ENCODE measurements around the gene EYA2.

Gene EYA2, protein sequence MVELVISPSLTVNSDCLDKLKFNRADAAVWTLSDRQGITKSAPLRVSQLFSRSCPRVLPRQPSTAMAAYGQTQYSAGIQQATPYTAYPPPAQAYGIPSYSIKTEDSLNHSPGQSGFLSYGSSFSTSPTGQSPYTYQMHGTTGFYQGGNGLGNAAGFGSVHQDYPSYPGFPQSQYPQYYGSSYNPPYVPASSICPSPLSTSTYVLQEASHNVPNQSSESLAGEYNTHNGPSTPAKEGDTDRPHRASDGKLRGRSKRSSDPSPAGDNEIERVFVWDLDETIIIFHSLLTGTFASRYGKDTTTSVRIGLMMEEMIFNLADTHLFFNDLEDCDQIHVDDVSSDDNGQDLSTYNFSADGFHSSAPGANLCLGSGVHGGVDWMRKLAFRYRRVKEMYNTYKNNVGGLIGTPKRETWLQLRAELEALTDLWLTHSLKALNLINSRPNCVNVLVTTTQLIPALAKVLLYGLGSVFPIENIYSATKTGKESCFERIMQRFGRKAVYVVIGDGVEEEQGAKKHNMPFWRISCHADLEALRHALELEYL

DNA sequence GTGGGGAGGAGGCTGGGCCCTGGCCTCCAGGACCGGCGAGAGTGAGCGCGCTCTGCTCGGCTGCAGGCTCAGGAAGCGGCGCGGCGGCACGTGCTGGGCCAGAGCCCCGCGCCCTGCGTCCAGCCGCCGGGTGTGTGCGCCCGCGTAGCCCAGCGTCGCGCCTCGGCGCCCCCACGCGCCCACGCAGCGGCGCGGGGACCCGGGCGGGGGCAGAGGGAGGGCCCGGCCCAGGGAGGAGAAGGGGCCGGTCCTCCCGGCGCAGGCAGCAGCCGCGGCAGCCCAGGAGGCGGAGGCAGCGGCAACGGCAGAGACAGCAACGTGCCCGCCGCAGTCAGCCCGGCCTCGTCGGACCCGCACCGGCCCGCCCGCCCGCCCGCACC is at the start of gene EYA2:
EYA2 (plus strand) TSS at position 265 of the 380 bp plus-strand sequence. CDS start 95,168 bp downstream, outside the sequence.
- H3K9ac ChIP-seq, result no peak within 1 kb of the TSS
- peaks cover 16% of the 10 kb centered on the region for H3K9me3 ChIP-seq
- H3K4me2 ChIP-seq, result 0 out of 2 replicates have a peak within 1 kb of the TSS, but pooled peaks have one; percentile 28
- peaks cover 54% of the 10 kb centered on the region for H3K27me3 ChIP-seq
- no peaks in the 10 kb centered on the region for H3K36me3 ChIP-seq
- no peak for TF ChIP-seq Cebpa-rat (IDR thresholded peaks at IDR 0.05)
- no peak within 1 kb of the TSS for H3K27ac ChIP-seq
- peaks cover 4% of the 10 kb centered on the region; the same call in 1 of the 2 replicates for H4K20me1 ChIP-seq
- no peak within 1 kb of the TSS for H3K4me3 ChIP-seq
- H3K4me1 ChIP-seq, result no peaks in the 10 kb centered on the region

GRCh38 chr20:46844965-46845364 is 49.7 kb upstream of the EYA2 start:
- H3K9me3 ChIP-seq, result no peaks in the 10 kb centered on the region
- 0 out of 2 replicates have a peak, but pooled peaks cover 3% of the 10 kb centered on the region for H3K4me1 ChIP-seq
- H3K27me3 ChIP-seq, result no peaks in the 10 kb centered on the region
- no peaks in the 10 kb centered on the region for H4K20me1 ChIP-seq
- no peaks in the 10 kb centered on the region for H3K36me3 ChIP-seq
- no peak for TF ChIP-seq Cebpa-rat (IDR thresholded peaks at IDR 0.05)
- no peak overlapping the region for H3K9ac ChIP-seq
- no peak overlapping the region for H3K27ac ChIP-seq
- no peak overlapping the region for H3K4me3 ChIP-seq
- no peak overlapping the region for H3K4me2 ChIP-seq

- no peaks in the 10 kb centered on the region for H3K36me3 ChIP-seq
- no peak overlapping the region for H3K27ac ChIP-seq
- H3K4me1 ChIP-seq, result no peaks in the 10 kb centered on the region
- H3K27me3 ChIP-seq, result no peaks in the 10 kb centered on the region
- no peak overlapping the region for H3K9ac ChIP-seq
- H4K20me1 ChIP-seq, result no peaks in the 10 kb centered on the region
- no peak for TF ChIP-seq Cebpa-rat (IDR thresholded peaks at IDR 0.05)
- H3K4me2 ChIP-seq, result no peak overlapping the region
- H3K9me3 ChIP-seq, result no peaks in the 10 kb centered on the region
- no peak overlapping the region for H3K4me3 ChIP-seq
Observed at GRCh38 chr20:46849269-46849668, 45.4 kb upstream of the EYA2 start.

DNA sequence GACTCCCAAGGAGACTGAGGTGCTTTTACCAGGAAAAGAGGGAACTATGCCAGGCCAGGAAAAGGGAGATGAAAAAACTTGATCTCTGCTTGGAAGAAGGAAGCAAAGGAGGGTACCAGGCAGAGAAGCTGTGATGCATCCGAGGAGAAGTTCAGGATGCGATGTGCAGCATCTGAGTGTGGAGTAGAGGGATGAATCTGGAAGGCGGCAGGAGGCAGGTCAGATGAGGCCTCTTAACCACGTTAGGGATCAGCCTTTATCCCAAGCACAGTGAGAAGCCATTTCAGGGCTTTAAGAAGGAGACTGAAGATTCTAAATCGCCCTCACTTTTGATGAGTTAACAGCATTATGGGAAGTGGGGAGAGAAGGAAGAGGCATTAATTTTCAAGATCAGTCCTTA is 44.9 kb upstream of the EYA2 start:
- Histone ChIP-seq H3K4me3 (no peak overlapping the region), H3K9ac (no peak overlapping the region), H4K20me1 (no peaks in the 10 kb centered on the region), H3K4me1 (no peaks in the 10 kb centered on the region), H3K9me3 (no peaks in the 10 kb centered on the region), H3K27me3 (no peaks in the 10 kb centered on the region), H3K27ac (no peak overlapping the region), H3K4me2 (no peak overlapping the region), H3K36me3 (no peaks in the 10 kb centered on the region)
- TF ChIP-seq Cebpa-rat (IDR thresholded peaks at IDR 0.05), result no peak

- H3K27ac ChIP-seq, result no peak overlapping the region
- no peak overlapping the region for H3K4me2 ChIP-seq
- no peaks in the 10 kb centered on the region for H3K36me3 ChIP-seq
- H4K20me1 ChIP-seq, result no peaks in the 10 kb centered on the region
- no peaks in the 10 kb centered on the region for H3K4me1 ChIP-seq
- H3K27me3 ChIP-seq, result no peaks in the 10 kb centered on the region
- no peak overlapping the region for H3K4me3 ChIP-seq
- no peak overlapping the region for H3K9ac ChIP-seq
- no peaks in the 10 kb centered on the region for H3K9me3 ChIP-seq
- TF ChIP-seq Cebpa-rat (IDR thresholded peaks at IDR 0.05), result no peak
Observed at GRCh38 chr20:46850416-46850815, 44.2 kb upstream of the EYA2 start.

GRCh38 chr20:46850896-46851295 is 43.7 kb upstream of the EYA2 start:
- H3K27me3 ChIP-seq, result no peaks in the 10 kb centered on the region
- H3K27ac ChIP-seq, result no peak overlapping the region
- H3K4me3 ChIP-seq, result no peak overlapping the region
- H3K9me3 ChIP-seq, result no peaks in the 10 kb centered on the region
- no peak for TF ChIP-seq Cebpa-rat (IDR thresholded peaks at IDR 0.05)
- no peak overlapping the region for H3K9ac ChIP-seq
- H3K4me2 ChIP-seq, result no peak overlapping the region
- no peaks in the 10 kb centered on the region for H3K4me1 ChIP-seq
- no peaks in the 10 kb centered on the region for H4K20me1 ChIP-seq
- no peaks in the 10 kb centered on the region for H3K36me3 ChIP-seq

GRCh38 chr20:46851746-46852145 is 42.9 kb upstream of the EYA2 start:
- Histone ChIP-seq H3K4me2 (no peak overlapping the region), H4K20me1 (no peaks in the 10 kb centered on the region), H3K4me1 (no peaks in the 10 kb centered on the region), H3K9ac (no peak overlapping the region), H3K4me3 (no peak overlapping the region), H3K27ac (no peak overlapping the region), H3K36me3 (no peaks in the 10 kb centered on the region), H3K27me3 (no peaks in the 10 kb centered on the region), H3K9me3 (no peaks in the 10 kb centered on the region)
- TF ChIP-seq Cebpa-rat (IDR thresholded peaks at IDR 0.05), result no peak

GRCh38 chr20:46852313-46852712 is 42.3 kb upstream of the EYA2 start:
- no peak overlapping the region for H3K27ac ChIP-seq
- no peaks in the 10 kb centered on the region for H3K4me1 ChIP-seq
- no peaks in the 10 kb centered on the region for H3K9me3 ChIP-seq
- no peaks in the 10 kb centered on the region for H3K27me3 ChIP-seq
- TF ChIP-seq Cebpa-rat (IDR thresholded peaks at IDR 0.05), result no peak
- no peaks in the 10 kb centered on the region for H4K20me1 ChIP-seq
- H3K9ac ChIP-seq, result no peak overlapping the region
- no peak overlapping the region for H3K4me2 ChIP-seq
- no peaks in the 10 kb centered on the region for H3K36me3 ChIP-seq
- no peak overlapping the region for H3K4me3 ChIP-seq

DNA sequence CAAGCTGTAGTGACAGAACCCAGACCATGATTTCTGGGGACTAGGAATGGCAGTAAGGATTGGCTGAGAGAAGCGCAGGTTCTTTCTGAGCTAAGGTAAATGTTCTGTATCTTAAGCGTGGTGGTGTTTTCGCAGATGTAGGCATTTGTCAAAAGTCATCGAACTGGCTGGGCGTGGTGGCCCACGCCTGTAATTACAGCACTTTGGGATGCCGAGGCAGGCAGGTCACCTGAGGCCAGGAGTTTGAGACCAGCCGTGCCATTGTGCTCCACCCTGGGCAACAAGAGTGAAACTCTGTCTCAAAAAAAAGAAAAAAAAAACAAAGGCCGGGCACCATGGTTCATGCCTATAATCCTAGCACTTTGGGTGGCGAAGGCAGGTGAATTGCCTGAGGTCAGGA is 40.7 kb upstream of the EYA2 start:
- Histone ChIP-seq H3K36me3 (no peaks in the 10 kb centered on the region), H3K4me1 (no peaks in the 10 kb centered on the region), H3K9ac (no peak overlapping the region), H3K27ac (no peak overlapping the region), H3K4me2 (no peak overlapping the region), H3K27me3 (no peaks in the 10 kb centered on the region), H4K20me1 (no peaks in the 10 kb centered on the region), H3K4me3 (no peak overlapping the region), H3K9me3 (no peaks in the 10 kb centered on the region)
- no peak for TF ChIP-seq Cebpa-rat (IDR thresholded peaks at IDR 0.05)

DNA sequence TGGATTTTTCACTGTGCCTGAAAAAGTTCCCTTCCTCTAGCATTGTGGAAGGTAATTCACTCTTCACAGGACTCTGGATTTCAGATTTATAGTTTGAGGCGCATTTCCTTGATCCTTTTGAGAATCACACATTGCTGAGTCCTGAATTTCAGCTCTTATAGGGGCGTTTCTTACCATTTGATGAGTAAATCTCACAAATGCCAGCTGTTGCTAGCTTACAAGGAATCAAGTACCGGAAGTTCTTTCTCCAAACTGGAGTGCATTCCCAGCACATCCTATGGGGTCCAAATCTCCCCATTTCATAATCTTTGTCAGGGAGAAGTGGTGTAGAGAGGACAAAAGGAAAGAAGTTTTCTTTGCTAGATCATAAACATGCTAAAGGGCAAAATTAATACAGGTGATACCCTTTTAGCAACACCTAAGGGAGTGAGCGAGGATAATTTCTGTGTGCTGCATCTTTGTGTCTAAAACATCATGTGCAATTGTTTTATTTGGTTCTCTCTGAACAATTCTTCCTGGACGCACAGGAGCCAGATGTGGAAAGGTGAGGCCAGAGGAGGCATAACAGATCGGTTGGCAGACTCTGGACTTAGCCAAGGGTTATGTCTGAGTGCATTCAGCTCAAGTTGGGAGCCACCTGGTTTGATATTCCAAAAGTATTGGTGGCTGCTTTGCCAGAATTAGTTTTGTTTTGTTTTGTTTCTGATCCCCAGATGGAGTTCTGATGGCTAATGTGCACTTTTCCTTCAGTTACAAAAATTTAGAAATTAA is 37.4 kb upstream of the EYA2 start:
- no peak for TF ChIP-seq Cebpa-rat (IDR thresholded peaks at IDR 0.05)
- no peak overlapping the region for H3K4me2 ChIP-seq
- no peak overlapping the region for H3K4me3 ChIP-seq
- no peak overlapping the region for H3K27ac ChIP-seq
- H3K4me1 ChIP-seq, result no peaks in the 10 kb centered on the region
- no peaks in the 10 kb centered on the region for H3K9me3 ChIP-seq
- no peaks in the 10 kb centered on the region for H3K36me3 ChIP-seq
- no peaks in the 10 kb centered on the region for H3K27me3 ChIP-seq
- no peaks in the 10 kb centered on the region for H4K20me1 ChIP-seq
- no peak overlapping the region for H3K9ac ChIP-seq
